ENCODE data around the gene BMPR1B.

Gene BMPR1B

DNA sequence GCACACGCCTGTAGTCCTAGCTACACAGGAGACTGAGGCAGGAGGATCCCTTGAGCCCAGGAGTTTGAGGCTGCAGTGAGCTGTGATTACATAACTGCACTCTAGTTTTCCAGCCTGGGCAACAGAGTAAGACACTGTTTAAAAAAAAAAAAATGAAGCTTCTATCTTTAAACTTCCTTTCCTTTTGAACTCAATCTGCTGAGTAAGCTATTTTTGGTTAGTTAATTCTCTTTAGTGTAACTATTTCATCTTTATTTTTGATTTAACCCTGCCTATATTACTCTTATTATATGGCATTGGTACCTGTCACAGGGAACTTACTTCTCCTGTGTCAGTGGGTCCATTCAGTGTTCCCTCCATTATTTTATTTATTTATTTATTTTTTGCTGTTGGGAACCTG, 160.8 kb downstream of the BMPR1B start:
- DNase-seq: no peak

DNA sequence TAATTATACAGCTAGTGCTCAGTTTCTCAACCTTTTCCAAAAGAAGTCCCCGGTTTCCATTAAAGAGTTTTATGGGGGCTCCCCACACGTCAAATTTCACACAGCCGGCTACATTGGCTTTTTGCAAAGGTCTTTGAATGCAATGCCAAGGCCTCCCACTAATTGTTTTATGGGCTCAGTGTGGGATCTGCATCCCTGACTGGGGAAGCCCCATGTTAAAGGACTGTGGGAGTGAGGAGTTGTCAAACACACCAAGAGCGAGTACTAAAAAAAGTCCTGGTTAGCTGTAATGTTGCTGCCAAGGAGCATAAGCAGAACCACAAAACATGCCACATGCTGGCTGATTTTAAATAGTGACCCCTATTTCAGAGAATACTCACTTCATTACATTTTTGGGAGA, 162.6 kb downstream of the BMPR1B start:
- no peak for DNase-seq

DNA sequence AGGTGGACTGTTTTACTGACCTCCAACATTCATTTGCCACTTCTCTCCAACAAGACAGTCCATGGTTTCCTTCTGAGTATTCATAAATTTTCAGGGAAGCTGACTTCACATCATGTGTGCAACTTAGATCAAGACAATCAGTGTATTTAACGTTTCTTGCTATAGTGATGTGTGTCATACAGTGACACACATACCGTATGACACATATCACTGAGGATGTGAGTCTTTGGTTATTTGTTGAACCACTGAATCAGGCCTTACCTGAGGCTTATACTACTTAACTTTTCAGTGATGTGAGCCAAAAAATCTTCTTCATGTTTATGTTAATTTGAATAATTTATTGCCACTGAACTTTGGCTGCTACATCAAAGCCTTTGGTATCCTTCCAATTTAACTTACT, 166.8 kb downstream of the BMPR1B start:
- no peak for DNase-seq

DNA sequence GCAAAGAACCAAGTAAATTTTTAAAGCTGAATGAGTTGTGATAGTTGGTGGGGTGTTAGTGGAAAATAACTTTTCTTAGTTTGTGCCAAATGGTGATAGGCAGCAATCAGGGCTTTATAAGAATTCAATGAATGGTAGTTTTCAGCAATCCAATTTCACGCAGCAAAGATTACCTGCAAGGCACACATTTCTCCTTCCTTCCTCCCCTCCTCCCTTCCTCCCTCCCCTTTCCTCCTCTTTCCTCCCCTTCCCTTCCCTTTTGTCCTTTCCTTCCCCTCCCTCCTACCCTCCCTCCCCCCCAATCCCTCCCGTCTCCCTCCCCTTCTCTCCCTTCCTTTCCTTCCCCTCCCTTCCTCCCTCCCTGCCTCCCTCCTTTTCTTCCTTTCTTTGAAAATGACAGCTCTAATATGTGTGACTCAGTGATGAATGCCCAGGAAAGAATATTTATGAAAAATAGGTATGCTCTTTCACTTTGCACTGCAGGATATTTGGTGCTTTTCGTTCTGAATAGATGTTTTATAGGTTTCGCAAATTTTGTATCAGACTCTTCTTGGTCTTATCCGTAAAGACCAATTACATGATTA, 168.1 kb downstream of the BMPR1B start:
- no peak for DNase-seq

DNA sequence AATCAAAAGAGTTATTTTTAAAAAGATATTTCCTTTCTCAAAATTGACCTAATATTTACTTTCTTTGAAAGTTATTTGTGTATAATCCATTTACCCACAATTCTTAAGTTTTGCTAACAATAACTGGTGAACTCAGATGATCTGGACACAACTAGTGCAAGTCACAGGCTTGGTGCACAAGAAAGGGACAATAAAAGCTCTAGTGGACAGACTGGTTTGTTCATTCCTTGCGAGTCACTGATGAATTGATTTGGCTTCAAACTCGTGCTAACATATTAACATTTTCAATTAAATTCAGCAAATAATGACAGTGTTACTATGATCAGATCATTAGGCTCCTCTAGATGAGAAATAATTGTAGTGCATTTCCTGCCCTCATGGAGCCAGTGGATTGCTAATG, 169.2 kb downstream of the BMPR1B start:
- no peak for DNase-seq

DNA sequence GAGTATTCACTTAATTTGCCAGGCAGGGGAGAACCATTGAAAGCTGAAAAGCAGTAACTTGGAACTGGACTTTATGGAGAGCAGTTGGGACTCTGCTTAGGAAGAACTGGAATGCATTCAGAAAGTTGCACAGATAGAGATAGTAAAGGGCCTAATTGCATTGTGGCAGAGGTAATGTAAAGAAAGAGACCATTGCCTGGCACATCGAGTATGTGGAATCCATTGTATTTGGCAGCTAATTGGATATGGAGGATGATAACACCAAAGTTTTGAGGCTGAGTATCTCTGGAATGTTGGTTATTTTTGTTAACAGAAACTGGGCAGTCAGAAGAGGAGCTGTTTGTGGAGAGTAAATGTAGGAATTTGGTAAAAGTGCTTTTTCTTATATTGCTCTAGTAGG, 169.9 kb downstream of the BMPR1B start:
- no peak for DNase-seq

DNA sequence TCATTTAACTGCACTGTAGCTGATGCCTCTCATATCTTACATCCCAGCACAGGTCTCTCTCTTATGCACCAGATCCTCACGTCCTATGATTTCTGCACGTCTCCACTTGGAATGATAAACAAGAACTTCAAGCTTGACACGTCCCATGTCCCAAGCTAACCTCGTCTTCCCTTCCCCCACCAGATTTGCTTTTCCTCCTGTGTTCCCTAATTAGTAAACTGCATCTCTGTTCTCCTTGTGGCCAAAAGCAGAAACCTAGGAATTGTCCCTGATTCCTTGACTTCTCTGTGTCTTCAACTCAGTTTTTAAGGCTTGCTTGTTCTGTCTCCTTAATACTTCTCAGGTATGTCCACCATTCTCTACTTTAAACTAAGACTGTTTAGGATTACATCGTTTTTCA, 171.9 kb downstream of the BMPR1B start:
- DNase-seq: no peak

DNA sequence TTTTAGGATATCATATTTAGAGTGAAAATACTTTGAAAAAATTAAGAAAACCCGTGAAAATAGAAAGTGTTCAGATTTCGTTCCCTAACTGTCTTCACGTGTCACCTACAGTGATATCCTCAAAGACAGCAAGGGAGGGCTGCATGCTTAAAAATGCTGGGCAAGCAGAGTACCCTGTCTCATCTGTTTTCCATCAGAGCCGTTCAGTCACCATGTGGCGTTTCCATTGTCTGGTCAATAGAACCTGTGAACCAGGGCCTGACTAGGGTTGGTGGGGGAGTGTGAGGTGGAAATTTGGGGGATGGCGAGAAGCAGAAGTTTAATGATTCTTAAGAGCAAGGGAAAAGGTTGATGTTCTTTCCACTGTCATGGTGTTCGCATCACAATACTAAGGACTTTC, 173.9 kb downstream of the BMPR1B start:
- DNase-seq: no peak

DNA sequence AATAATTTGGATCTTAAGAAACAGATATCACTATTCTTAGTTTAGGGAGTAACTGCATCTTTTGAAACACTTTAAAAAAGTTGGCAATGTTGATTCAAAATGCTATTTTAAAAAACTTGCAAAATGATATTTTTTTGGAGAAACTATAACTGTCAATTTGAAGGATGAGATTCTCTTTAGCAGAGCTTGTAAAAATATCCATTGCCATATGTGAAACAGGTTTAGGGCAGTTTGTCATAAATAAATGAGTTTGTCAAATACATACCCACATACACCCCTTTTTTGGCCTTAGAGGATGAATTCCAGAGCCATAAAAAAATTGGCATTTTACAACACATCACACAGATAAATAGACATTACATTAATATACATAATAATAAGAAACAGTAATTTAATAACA, 174.6 kb downstream of the BMPR1B start:
- DNase-seq: no peak

DNA sequence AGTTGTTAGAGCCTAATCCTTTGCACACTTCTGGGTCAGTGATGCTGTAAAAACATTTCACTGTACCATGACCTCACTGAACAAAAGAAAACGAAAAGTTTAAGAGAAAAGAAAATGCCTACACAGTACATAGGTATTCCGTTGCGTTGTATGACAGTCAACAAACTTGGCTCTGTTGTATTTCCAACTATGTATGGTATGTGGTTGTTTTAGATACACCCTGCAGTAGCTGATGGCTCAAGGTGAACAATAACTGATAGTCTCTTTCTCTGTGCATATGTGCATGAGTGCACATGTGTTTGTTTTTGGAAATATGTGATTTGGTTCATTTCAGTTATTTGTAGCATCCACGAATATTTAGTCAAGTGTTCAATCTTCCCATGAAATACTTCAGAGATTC, 176.0 kb downstream of the BMPR1B start:
- no peak for DNase-seq

DNA sequence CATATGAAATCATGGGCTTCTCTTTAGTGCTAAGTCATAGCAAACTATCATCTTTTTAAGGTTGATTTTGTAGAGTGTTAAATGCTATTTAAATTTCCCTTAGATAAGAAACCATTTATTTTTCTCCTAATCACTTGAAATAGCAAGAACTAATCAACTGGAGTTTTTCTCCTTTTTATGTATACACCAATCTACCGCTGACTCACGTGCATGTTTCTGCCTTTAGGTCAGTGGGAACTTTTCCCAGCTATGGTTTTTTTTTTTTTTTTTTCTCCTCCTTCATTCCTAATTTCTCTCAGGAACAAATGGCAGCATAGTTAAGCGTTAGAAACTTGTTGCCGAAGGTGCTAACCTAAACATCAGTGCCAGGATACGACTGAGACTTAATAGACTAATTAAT, 176.4 kb downstream of the BMPR1B start:
- DNase-seq: no peak

DNA sequence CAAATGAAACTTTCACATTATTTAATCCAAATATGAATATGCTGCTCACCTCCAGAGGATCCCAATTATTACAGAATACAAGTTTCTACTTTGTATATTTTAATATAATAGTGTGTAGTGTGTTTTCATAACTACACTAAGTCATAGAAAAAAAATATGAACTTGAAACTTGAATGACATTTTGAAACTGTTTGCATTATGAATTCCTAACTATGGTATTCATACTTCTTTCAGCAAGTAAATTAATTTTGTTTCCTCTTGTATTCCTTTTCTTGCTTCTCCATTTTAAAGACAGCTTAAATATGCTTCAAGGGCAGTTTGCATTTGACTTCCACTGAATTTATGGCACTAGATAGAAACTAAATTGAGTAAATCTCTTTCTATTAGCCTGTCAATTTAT, 177.1 kb downstream of the BMPR1B start:
- DNase-seq: no peak

DNA sequence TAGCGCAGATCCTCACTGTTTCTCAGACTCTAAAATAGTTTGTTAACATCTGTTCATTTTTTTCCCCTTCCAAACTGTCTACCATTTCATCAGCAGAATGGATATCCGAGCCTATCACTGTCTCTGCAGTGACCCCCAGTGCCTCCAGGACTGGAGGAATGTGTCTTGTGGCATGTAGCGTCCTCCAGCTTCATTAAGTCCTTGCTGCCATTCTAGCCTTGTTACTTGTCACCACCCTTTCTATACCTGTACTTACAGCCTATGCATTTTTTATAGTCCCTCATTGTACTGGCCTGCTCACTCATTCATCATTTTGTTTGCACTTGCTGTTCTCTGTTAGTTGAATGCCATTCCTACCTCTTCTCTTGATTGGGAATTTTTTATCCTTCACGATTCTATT, 179.1 kb downstream of the BMPR1B start:
- DNase-seq: no peak

DNA sequence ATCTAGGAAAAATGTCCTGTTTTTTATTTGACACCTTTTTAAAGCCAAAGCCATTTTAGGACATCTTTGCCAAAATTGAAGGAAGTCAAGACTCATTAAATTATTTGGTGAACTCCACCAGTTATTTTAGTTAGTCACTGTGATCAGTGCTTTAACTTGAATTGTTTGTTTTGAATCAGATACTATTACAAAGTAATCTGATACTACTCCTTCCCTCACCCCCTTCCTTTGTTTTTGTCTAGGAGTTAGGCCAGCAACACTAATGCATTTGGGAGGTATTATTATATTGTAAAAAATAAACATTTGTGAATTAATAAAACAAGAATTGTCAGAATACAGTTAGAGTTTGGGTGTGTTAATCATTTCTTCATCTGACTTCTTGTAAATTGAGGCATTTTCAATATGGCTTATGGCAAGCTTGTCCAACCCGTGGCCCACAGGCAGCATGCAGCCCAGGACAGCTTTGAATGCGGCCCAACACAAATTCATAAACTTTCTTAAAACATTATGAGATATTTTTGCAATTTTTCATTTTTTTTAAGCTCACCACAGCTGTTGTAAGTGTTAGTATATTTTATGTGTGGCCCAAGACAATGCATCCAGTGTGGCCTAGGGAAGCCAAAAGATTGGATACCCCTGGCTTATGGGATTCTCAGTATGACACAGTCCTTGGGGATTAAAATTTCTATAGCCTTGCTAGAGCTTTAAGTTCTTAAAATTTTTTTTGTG, 182.2 kb downstream of the BMPR1B start:
- DNase-seq: no peak

DNA sequence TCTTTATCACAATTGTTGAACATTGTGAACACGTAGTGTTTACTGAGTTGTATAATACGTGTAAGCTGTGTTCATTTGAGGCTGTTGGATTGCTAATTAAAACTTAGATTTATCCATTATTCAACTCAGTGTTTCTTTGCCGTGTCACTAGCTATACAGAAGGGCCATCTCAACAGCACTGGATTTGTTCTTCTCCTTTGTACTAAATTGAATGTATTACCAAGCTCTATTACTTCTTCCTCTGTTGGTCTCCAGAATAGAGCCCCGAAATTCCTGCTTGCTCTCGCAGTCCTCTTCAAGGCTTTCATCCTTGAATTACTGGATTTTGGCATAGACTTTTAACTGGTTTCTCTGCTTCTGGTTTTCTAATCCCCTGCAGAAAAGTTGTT, 182.8 kb downstream of the BMPR1B start:
- no peak for DNase-seq

DNA sequence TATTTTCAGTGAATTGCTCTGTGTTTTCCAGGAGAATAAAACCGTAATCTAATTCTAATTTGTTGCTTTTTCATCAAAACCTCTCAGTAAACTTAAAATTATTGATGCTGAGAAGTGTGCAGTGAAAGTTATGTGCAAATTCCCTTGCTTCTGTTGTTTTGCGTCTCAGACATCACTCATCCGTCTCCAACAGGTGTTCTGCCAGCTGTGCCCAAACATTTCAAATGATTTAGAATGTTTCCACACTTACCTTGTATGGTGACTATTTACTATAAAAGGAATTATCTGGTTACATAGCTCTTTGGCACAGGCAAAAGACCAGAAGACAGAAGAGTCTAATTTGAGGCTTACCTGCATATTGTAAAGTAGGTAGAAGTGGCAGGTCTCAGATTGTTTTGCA, 184.0 kb downstream of the BMPR1B start:
- no peak for DNase-seq

DNA sequence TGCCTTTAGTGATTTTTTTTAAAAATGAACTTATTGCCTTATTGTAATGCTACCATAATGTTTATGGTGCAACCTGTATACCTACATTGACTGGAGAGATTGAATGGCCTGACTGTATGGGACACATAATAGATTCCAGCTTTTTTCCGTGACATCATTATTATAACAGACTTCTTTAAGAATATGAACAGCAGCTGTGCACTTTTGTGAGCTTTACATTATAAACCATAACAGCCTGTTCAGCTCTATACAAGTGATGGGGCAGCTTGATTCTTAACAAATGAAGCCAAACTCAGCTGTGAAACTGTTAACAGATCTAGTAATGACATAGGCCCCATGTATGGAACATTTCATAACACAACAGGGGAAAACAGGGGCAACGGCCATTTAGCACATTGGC, 187.0 kb downstream of the BMPR1B start:
- no peak for DNase-seq

DNA sequence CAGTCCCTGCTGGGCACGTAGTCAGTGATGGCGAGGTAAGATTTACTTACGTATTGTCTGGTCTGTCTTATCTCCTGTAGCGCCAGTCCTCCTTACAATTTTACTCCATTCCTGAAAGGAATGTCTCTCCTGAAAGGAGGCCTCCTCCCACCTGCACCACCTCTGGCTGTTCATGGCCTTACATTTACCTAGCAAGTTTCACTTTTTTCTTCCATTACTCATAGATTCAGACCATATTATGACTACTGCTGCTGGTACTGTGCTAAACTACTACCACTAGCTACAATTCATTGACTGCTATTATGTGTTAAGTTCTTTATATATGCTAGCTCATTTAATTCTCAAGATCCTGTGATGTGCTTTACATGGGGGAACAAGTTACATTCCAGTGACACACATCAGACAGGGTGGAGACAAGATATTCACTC, 189.9 kb downstream of the BMPR1B start:
- DNase-seq: no peak

DNA sequence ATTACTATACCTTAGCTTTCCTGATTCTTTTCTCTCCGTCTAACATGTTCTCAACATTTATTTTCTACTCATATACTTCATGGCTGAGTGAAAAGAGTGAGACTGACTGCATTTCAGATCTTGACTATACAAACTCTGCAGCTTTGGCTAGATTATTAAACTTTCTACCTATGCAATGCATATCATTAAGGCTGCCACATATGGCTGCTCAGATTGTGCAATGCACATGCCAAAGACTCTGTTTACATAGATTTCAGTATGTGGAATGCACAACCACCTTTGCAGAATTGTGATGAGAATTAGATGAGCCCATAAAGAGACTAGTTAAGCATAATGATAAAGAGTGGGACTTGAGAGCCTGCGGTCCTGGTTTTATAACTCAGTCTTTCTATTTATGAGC, 196.5 kb downstream of the BMPR1B start:
- no peak for DNase-seq

DNA sequence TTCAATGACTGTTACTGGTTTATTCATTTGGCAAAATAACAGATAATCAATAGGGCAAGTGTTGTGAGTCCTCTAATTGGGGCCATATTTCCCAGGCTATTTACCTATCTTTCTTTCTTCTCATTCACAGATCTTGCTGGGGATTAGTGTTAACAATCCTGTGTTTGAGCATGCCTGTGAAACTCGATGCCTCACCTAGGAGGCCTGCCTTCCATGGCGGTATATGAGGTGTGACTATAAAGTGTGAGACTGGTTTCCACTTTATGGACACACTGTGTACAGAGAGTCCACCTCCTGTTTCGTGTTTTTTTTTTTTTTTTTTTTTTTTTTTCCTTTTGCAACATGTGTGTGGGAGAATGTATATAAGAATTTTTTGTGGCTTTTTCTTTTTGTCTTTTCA, 199.3 kb downstream of the BMPR1B start:
- no peak for DNase-seq

DNA sequence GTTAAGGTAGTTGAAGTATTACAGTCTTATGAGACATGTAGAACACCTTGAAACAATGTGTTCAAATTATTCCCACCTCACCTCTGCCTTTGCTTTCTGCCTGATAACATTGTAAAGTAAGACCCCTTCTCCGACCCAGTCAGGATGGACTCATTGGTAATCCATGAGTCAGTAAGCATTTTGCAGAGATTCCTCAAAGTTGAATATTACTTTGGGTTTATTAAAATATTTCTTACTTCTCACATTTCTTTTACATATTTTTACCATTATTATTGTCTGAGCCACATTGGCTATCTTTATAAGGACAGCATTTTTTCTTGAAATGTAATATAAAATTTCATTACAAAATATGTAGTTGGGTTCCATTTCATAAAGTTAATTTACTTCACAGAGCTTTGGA, 201.6 kb downstream of the BMPR1B start:
- DNase-seq: no peak

DNA sequence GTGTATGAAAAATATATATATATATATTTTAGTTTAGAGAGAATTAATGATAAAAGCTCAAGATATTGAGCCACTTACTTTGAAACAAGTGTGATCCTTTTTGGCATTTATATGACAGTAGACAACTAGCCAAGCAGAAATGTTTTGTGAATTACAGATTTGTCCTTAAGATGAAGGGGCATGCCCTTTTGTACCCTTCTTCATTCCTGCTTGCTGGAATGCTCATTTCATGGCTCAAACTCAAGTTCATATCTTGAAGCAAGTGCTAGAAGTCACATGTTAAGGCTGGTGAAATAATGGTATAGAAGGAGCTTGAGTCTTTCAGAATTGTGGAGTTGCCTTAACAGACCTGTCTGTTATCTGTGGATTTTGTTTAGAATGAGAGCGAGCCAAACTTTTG, 203.0 kb downstream of the BMPR1B start:
- no peak for DNase-seq

DNA sequence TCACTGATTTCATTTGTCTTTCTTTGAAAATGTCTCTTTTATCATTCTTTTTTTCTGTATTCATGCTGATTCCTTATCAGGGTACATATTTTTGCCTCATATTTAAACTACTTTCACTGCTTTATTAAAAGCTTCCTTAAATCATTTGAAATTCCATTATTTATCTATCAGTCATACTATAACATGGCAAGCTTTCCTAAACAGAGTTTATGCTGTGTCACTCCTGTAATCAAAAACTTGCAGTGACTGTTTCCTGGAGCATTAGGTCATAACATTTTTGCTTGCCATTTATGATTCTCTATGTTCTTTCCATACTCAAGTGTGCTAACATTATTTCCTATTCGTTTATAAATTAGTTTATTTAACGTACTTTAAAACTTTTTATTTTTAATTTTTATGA, 203.7 kb downstream of the BMPR1B start:
- no peak for DNase-seq

DNA sequence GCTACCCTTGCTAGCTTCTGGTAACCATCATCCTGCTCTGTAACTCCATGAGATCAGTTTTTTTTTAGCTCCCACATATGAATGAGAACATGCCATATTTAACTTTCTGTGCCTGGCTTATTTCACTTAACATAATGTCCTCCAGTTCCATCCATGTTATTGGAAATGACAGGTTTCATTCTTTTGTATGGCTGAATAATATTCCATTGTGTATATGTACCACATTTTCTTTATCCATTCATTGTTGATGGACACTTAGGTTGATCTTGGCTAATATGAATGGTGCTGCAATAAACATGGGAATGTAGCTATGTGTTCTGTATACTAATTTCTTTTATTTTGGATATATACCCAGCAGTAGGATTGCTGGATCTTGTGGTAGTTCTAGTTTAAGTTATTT, 204.7 kb downstream of the BMPR1B start:
- DNase-seq: no peak

DNA sequence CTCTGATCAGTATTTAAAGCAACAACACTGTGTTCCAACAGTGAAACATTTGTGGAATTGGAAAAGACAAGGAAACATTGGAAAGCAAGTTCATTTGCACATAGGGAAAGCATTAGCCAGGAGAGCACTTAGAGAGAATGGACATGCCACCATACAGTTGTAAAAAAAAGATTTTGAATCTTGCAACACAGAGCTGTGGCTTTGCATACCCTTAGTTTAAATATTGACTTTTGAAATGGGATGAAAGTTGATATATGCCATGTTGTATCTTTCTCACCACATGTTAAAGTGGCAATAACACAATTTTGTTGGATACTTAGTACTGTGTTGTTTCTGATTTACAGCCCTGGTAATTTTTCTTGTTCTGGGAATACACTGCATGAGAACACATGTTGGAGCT, 208.1 kb downstream of the BMPR1B start:
- no peak for DNase-seq

All from stimulated activated CD4-positive, alpha-beta T cell treated with anti-CD3 and anti-CD28 coated beads, Interleukin-12 subunit alpha, Interleukin-12 subunit beta, amount 100 ng/mL, for 4 hours (primary cell).